NCI-H2171 treated with DMSO at 0.1 percent for 48 hours (cell line): ENCODE measurements around the gene UGT1A7.

ENCODE experiments used
- DNase-seq: peaks from one replicate; lab custom pipeline; 2025; lab: John Stamatoyannopoulos, UW

UGT1A7 gene

GRCh38 chr2:233799087-233799665 is 117.5 kb downstream of the UGT1A7 start:
- peak; percentile 55 for DNase-seq

GRCh38 chr2:233799716-233800115 is 118.0 kb downstream of the UGT1A7 start:
- DNase-seq, result no peak

GRCh38 chr2:233800208-233800607 is 118.5 kb downstream of the UGT1A7 start:
- no peak for DNase-seq

DNA sequence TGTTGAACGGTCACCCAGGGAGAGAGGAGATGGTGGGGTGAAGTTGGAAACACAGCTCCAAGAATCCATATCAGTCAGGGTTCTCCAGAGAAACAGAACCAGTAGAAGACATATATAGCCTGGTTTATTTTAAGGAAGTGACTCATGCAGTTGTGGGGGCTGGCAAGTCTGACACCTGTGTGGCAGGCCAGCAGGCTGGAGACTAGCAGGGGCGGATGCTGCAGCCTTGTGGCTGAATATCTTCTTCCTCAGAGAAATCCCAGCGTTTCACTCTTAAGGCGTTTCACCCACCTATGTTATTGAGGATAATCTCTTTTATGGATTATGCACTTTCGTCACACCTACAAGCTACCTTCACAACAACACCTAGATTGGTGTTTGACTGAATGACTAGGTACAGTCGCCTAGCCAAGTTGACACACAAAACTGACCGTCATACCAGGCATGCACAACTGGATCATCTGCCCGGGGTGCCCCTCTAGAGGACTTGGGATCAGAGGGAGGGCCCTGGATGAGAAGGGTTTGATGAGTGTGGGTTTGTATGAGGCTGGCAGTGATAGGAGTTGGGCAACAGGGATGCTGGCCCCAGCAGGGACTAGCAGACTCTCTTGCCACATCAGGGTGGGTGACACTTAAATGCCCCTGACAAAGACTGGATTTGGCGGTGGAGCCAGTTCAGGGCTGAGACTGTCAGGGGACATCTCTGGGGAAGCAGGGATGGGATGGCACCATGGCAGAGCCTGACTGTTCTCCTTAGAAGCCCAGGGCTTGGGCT is 119.8 kb downstream of the UGT1A7 start:
- DNase-seq, result no peak

- no peak for DNase-seq
Measured at GRCh38 chr2:233802132-233802815, 120.6 kb downstream of the UGT1A7 start.

GRCh38 chr2:233803292-233803911 is 121.7 kb downstream of the UGT1A7 start:
- DNase-seq, result no peak

DNA sequence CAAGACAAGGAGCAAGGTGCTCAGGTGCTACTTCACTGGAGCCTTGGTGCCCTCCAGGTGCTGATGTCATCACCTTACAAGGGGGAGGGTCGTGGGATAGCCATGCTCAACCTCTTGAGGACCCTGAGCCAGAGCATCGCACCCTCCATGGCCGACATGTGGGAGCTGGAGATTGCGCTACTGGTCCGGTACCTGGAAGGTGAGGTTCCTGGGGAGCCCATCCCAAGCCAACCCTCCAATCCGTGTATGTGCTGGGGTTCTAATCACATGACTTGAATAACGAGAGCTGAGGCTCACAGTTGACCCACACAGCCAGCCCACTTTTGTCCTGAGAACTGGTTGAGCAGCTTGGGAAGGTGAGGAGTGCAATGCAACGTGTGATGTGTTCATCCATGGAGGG is 122.3 kb downstream of the UGT1A7 start:
- no peak for DNase-seq

DNA sequence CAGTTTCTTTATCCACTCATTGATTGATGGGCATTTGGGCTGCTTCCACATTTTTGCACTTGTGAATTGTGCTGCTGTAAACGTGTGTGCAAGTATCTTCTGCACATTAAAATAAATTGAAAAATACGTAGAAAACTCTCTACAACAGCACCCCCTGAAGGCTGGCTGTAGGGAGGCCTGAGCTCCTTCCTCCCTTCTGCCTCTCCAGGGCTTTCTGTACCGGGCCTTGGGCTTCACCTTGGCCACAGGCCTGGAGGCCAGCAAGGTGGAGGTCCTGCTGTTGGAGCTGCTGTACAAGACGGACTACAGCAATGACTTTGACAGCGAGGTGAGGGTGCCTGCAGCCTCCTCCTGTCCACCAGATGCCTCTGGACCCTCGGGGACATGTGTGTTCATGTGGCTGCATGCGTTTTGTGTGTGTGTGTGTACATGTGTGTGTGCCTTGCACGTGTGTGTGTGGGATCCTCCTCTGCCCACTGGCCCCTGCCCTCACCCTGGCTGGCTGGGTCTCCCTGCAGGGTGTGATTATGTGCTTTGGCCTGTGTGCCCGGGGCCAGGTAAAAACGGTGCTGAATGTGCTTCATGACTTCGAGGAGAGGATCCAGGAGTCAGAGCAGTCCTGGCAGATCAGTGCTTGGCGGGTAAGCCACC is 125.6 kb downstream of the UGT1A7 start:
- no peak for DNase-seq

GRCh38 chr2:233807966-233808935 is 126.5 kb downstream of the UGT1A7 start:
- DNase-seq, result no peak

- DNase-seq, result no peak
Measured at GRCh38 chr2:233810385-233810784, 128.7 kb downstream of the UGT1A7 start.

- DNase-seq, result no peak
Measured at GRCh38 chr2:233811087-233811486, 129.4 kb downstream of the UGT1A7 start.

DNA sequence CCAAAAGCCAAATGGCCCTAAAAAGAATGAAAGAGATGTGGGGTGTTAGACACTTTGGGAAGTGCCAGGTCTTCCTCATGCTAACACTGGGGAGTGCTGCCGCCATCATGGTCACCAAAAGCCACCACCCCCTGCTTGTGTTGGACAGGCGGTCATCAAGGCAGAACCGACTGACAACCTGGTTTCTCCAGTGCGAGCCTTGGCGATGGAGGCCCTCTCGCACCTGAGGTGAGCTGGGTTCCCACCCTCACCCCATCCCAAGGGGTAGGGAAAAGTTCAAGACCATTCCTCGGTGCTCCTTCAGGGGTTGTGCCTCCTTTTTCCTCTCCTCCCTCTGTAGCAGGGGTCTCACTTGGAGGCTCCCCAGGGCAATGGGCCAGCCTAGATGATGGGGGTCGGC is 130.0 kb downstream of the UGT1A7 start:
- DNase-seq, result no peak

DNA sequence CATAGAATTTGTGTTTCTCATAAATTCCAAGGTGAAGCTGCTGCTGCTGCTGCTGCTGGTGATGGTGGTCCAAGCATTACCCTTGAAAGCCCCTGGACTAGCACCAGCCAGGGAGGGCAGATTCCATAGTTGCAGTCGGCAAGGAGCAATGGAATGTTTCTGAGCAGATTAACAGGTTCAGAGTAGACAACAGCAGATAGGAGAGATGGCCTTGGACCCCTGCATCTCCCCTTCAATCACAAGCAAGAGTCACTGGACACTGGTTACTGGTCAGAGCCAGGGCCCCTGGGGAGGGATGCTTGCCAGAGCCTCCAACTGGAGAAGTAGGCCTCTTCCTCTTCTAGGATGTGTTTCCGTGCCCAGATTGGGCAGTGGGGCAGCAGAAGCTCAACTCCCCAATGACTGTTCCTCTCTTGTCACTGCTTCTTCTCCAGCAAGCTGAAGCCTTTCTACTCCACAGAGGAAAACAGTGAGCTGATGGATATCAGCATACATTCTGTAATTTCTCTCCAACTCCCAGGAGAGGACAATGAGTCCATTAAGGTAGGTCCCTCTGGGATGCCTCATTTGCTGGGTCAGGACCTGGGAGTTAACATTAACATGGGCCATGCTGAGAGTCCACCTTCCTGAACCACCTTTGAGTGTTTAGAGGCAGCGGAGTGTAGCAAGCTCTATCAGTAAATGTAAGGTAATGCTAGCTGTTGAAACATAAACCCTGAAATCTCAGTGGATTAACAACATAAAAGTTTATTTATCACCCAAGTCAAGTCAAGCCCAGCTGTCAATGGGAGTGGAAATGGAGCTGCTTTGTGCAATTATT is 131.7 kb downstream of the UGT1A7 start:
- no peak for DNase-seq

DNA sequence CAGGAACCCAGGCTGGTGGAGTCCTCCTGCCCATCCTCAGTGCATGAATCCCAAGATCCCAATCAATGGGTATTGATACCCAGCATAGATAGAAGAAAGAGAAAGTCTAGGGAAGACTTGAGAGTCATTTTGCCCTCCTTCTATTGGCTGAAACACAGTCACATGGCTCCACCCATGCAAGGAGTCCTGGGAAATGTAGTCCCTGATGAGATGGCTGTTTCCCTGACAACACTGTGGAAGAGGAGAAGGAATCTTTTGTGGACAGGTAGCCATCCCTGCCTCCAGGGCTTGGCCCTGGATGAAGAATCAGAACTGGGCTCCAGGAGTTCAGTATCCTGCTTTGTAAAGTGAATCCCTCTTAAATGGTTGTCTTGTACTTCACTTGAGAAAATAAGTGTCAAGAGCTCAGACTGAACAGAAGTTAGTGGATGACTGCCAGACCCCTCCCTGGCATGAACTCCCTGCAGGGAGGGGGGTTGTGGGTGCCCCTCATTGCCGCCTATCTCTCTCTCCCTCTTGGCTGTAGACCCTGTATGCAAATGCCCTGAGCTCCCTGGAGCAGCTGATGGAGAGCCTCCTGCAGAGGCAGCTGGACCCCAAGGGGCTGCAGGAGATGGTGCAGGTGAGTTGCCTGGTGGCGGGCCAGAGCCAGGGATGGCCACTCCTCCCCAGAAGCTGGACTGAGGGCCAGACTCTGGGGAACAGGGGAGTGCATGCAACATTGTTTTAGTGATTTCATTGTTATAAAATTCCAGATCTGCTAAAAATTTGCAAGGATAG is 132.5 kb downstream of the UGT1A7 start:
- DNase-seq, result no peak

DNA sequence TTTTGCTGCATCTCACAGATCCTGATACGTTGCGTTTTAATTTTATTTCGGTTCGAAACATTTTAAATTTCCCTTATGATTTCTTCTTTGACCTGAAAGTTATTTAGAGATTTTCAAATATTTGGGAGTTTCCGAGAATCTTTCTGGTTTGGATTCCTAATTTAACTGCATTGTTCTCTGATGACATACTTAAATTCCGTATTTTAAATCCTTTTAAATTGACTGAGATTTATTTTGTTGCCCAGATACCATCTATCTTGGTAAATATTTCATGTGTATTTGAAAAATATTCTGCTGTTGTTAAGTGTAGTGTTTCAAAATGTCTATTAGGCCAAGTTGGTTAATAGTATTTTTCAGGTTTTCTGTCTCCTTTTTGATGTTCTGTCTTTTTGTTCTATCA is 134.2 kb downstream of the UGT1A7 start:
- no peak for DNase-seq

DNA sequence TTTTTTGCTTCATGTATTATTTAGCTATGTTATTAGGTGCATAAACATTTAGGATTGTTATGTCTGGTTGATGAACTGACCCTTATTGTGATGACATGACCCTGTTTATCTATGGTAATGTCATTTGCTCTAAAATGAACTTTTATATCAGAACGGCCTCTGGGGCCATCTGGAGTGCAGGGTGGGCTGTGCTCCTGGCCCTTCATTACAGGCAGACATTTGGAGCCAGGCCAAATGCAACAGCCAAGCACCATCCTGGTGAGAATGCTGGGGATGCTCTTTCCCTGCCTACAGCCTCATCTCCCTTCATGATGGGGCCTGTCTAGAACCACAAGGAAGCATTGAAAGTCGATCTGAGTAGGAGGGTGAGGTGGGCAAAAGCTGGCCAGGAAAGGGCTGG is 134.6 kb downstream of the UGT1A7 start:
- DNase-seq, result peak; percentile 46

DNA sequence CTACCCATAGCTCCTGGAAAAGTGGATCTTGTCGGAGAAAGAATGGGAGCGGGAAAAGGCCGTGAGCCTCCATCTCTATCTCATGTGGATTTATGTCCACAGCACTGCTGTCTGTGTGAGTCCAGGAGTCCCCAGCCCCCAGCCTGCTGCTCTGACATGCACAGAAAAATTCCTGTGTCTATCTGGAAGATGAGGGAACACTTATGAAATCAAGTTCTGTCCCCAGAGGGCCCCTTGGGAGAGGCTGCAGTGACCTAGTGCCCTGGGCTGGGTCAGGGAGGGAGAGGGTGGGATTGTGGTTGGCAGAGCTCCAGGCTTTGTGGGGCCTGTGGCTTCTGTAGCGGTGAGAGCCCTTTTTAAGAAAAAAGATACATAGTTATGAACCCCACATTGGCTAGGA is 135.1 kb downstream of the UGT1A7 start:
- DNase-seq, result no peak

DNA sequence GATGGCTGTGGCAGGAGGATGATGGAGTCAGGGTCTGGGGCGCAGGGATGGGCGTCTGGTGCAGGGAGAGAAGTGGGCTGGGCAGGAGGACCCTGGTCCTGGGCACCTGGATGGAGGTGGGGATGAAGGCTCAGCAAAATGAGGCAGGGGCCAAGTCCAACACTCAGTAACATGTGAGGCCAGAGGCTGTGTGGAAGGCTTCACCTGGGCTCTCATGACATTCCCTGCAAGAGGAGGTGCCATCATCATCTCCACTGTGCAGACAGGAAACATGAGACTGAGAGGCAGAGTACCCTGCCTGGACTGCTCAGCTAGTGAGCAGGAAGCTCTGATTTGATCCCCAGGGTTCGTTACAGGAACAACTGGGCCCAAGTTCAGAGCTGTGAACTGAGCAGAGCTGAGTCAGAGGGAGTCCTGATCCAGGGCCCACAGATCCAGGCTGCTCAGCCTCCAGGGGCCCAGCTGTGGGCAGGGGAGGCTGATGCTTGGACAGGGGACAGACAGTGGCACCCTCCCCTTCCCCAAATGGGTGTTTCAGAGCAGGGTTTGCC is 135.7 kb downstream of the UGT1A7 start:
- DNase-seq, result no peak

- DNase-seq, result no peak
Measured at GRCh38 chr2:233817995-233818638, 136.4 kb downstream of the UGT1A7 start.
